ENCODE results near the gene ELMO1.
A peak's percentile ranks its signal among the peaks of the same experiment; 100 is the strongest.

ELMO1 gene

GRCh38 chr7:37056234-37056912 is 392.3 kb downstream of the ELMO1 start:
- no peak overlapping the region for H3K56ac ChIP-seq (ENCODE audit: low read length)
- H3K36me3 ChIP-seq (ENCODE audit: control insufficient read depth, insufficient read depth, low read length): no peaks in the 10 kb centered on the region
- H3K4ac ChIP-seq (ENCODE audit: low read depth, low read length): no peak overlapping the region
- DNase-seq: no peak
- H2AK5ac ChIP-seq (ENCODE audit: low read length): no peak overlapping the region
- H4K5ac ChIP-seq (ENCODE audit: low read length): no peak overlapping the region
- H2BK15ac ChIP-seq (replicated peaks; ENCODE audit: low read depth): no peak overlapping the region
- H3K9ac ChIP-seq (ENCODE audit: low read length): no peak overlapping the region
- no peaks in the 10 kb centered on the region for H3K79me2 ChIP-seq (ENCODE audit: control insufficient read depth, insufficient read depth, low read length)
- no peaks in the 10 kb centered on the region for H3K79me1 ChIP-seq (ENCODE audit: low read length)
- no peak overlapping the region for H4K8ac ChIP-seq (ENCODE audit: low read depth, low read length)
- H3K4me3 ChIP-seq (ENCODE audit: low read length): no peak overlapping the region
- no peak overlapping the region for H3K18ac ChIP-seq (ENCODE audit: low read length)
- H2BK5ac ChIP-seq (ENCODE audit: low read length): no peak overlapping the region
- no peak overlapping the region for H3K23ac ChIP-seq (ENCODE audit: low read length)
- no peak overlapping the region for H2BK120ac ChIP-seq (ENCODE audit: low read depth, low read length)
- no CpG with 5 or more reads among the region's 4 CpGs for WGBS (ENCODE audit: extremely low coverage, insufficient coverage, low lambda C conversion rate)
- H3K27me3 ChIP-seq (ENCODE audit: insufficient read depth, low read length, poor library complexity): no peaks in the 10 kb centered on the region
- H3K4me1 ChIP-seq (ENCODE audit: control insufficient read depth, low read depth, low read length): no peaks in the 10 kb centered on the region
- no peak overlapping the region for H3K4me2 ChIP-seq (ENCODE audit: low read length)
- no peak overlapping the region for H3K27ac ChIP-seq (ENCODE audit: low read depth, low read length)

GRCh38 chr7:37054624-37055241 is 393.9 kb downstream of the ELMO1 start:
- H2BK5ac ChIP-seq (ENCODE audit: low read length): no peak overlapping the region
- H3K27me3 ChIP-seq (ENCODE audit: insufficient read depth, low read length, poor library complexity): no peaks in the 10 kb centered on the region
- H3K4ac ChIP-seq (ENCODE audit: low read depth, low read length): no peak overlapping the region
- DNase-seq: no peak
- WGBS (ENCODE audit: extremely low coverage, insufficient coverage, low lambda C conversion rate): no CpG with 5 or more reads among the region's 2 CpGs
- H3K9ac ChIP-seq (ENCODE audit: low read length): no peak overlapping the region
- no peak overlapping the region for H4K8ac ChIP-seq (ENCODE audit: low read depth, low read length)
- H2AK5ac ChIP-seq (ENCODE audit: low read length): no peak overlapping the region
- no peak overlapping the region for H3K4me3 ChIP-seq (ENCODE audit: low read length)
- H3K4me1 ChIP-seq (ENCODE audit: control insufficient read depth, low read depth, low read length): no peaks in the 10 kb centered on the region
- H2BK120ac ChIP-seq (ENCODE audit: low read depth, low read length): no peak overlapping the region
- H3K23ac ChIP-seq (ENCODE audit: low read length): no peak overlapping the region
- no peak overlapping the region for H3K18ac ChIP-seq (ENCODE audit: low read length)
- no peaks in the 10 kb centered on the region for H3K79me1 ChIP-seq (ENCODE audit: low read length)
- H3K4me2 ChIP-seq (ENCODE audit: low read length): no peak overlapping the region
- no peaks in the 10 kb centered on the region for H3K79me2 ChIP-seq (ENCODE audit: control insufficient read depth, insufficient read depth, low read length)
- no peak overlapping the region for H4K5ac ChIP-seq (ENCODE audit: low read length)
- H2BK15ac ChIP-seq (replicated peaks; ENCODE audit: low read depth): no peak overlapping the region
- H3K56ac ChIP-seq (ENCODE audit: low read length): no peak overlapping the region
- H3K27ac ChIP-seq (ENCODE audit: low read depth, low read length): no peak overlapping the region
- no peaks in the 10 kb centered on the region for H3K36me3 ChIP-seq (ENCODE audit: control insufficient read depth, insufficient read depth, low read length)

- no peak overlapping the region for H3K27ac ChIP-seq (ENCODE audit: low read depth, low read length)
- H2BK5ac ChIP-seq (ENCODE audit: low read length): no peak overlapping the region
- WGBS (ENCODE audit: extremely low coverage, insufficient coverage, low lambda C conversion rate): no CpG with 5 or more reads among the region's 3 CpGs
- no peak overlapping the region for H4K5ac ChIP-seq (ENCODE audit: low read length)
- H4K8ac ChIP-seq (ENCODE audit: low read depth, low read length): no peak overlapping the region
- no peak overlapping the region for H3K4me2 ChIP-seq (ENCODE audit: low read length)
- no peaks in the 10 kb centered on the region for H3K79me2 ChIP-seq (ENCODE audit: control insufficient read depth, insufficient read depth, low read length)
- H2AK5ac ChIP-seq (ENCODE audit: low read length): no peak overlapping the region
- H3K23ac ChIP-seq (ENCODE audit: low read length): no peak overlapping the region
- no peaks in the 10 kb centered on the region for H3K4me1 ChIP-seq (ENCODE audit: control insufficient read depth, low read depth, low read length)
- H3K4ac ChIP-seq (ENCODE audit: low read depth, low read length): no peak overlapping the region
- H3K18ac ChIP-seq (ENCODE audit: low read length): no peak overlapping the region
- H2BK120ac ChIP-seq (ENCODE audit: low read depth, low read length): no peak overlapping the region
- no peak overlapping the region for H3K56ac ChIP-seq (ENCODE audit: low read length)
- no peaks in the 10 kb centered on the region for H3K27me3 ChIP-seq (ENCODE audit: insufficient read depth, low read length, poor library complexity)
- no peak overlapping the region for H2BK15ac ChIP-seq (replicated peaks; ENCODE audit: low read depth)
- H3K9ac ChIP-seq (ENCODE audit: low read length): no peak overlapping the region
- no peaks in the 10 kb centered on the region for H3K79me1 ChIP-seq (ENCODE audit: low read length)
- H3K36me3 ChIP-seq (ENCODE audit: control insufficient read depth, insufficient read depth, low read length): no peaks in the 10 kb centered on the region
- H3K4me3 ChIP-seq (ENCODE audit: low read length): no peak overlapping the region
- peak; percentile 87 for DNase-seq
Observed at GRCh38 chr7:37052705-37053104, 396.0 kb downstream of the ELMO1 start.

DNA sequence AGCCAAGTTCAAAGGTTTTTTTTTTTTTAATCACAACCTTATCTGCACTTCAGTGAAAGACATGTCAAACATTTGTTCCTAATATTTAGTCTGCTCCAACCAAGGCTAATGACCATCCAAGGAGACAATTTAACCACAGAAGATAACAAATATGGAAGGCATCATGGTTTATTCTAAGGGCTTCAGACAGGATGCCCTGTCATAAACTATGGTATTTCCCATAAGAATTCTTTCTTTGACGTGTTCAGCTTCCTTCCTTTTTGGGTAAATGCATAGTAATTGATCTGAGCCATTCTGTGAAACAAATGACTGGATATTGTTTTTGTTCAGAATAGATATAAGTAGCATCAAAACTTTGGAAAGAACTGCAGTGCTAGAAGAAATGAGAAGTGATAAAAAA is 397.9 kb downstream of the ELMO1 start:
- H3K79me2 ChIP-seq (ENCODE audit: control insufficient read depth, insufficient read depth, low read length): no peaks in the 10 kb centered on the region
- no peak overlapping the region for H3K9ac ChIP-seq (ENCODE audit: low read length)
- H3K27me3 ChIP-seq (ENCODE audit: insufficient read depth, low read length, poor library complexity): no peaks in the 10 kb centered on the region
- no peak overlapping the region for H4K8ac ChIP-seq (ENCODE audit: low read depth, low read length)
- no peak overlapping the region for H3K27ac ChIP-seq (ENCODE audit: low read depth, low read length)
- H3K4me3 ChIP-seq (ENCODE audit: low read length): no peak overlapping the region
- H2BK120ac ChIP-seq (ENCODE audit: low read depth, low read length): no peak overlapping the region
- no peak overlapping the region for H2AK5ac ChIP-seq (ENCODE audit: low read length)
- no peak overlapping the region for H2BK5ac ChIP-seq (ENCODE audit: low read length)
- H3K4ac ChIP-seq (ENCODE audit: low read depth, low read length): no peak overlapping the region
- H2BK15ac ChIP-seq (replicated peaks; ENCODE audit: low read depth): no peak overlapping the region
- H3K4me1 ChIP-seq (ENCODE audit: control insufficient read depth, low read depth, low read length): no peaks in the 10 kb centered on the region
- DNase-seq: no peak
- no peaks in the 10 kb centered on the region for H3K36me3 ChIP-seq (ENCODE audit: control insufficient read depth, insufficient read depth, low read length)
- no peak overlapping the region for H3K56ac ChIP-seq (ENCODE audit: low read length)
- H3K23ac ChIP-seq (ENCODE audit: low read length): no peak overlapping the region
- H3K4me2 ChIP-seq (ENCODE audit: low read length): no peak overlapping the region
- H3K18ac ChIP-seq (ENCODE audit: low read length): no peak overlapping the region
- no peak overlapping the region for H4K5ac ChIP-seq (ENCODE audit: low read length)
- no peaks in the 10 kb centered on the region for H3K79me1 ChIP-seq (ENCODE audit: low read length)
- no CpG with 5 or more reads among the region's 1 CpG for WGBS (ENCODE audit: extremely low coverage, insufficient coverage, low lambda C conversion rate)

DNA sequence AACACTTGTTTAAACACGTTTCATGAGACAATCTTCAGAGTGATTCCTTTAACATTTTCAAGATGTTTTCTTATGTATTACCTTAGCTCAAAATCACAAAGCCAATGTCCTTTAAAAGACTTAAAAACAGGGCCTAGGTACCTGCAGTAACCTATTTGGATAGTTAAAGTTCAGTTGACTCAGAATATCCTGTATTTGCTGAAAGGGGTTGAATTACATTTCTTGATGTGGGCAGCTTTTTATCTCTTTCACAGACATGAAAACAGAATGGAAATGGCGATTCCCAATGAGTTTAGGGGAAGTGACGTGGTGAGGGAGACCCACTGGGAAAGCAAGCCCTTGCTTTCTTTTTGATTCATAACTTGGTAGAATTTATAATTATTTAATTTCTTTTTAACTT is 400.0 kb downstream of the ELMO1 start:
- no CpG with 5 or more reads among the region's 3 CpGs for WGBS (ENCODE audit: extremely low coverage, insufficient coverage, low lambda C conversion rate)
- no peak overlapping the region for H2BK120ac ChIP-seq (ENCODE audit: low read depth, low read length)

DNA sequence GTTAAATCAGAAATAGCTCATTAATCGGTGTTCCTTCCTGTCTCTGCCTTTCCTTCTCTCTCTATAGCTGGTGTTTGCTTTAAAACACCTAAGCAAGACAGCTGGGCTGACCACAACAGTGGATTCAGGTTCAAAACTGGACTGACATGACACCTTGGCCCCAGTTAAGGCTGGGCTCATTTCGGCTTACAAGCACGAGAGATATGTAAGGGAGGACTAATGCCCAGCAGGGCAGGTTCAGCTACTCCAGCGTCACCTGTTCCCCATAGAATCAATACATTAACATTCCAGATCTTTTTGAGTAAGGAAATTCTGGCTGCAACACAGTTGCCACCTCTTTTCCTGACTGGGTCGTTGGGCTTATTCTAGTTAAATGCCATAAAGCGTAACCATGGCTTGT is 401.4 kb downstream of the ELMO1 start:
- Histone ChIP-seq H3K27ac (ENCODE audit: low read depth, low read length) (no peak overlapping the region), H3K23ac (ENCODE audit: low read length) (no peak overlapping the region), H2AK5ac (ENCODE audit: low read length) (no peak overlapping the region), H2BK120ac (ENCODE audit: low read depth, low read length) (no peak overlapping the region), H2BK15ac (replicated peaks; ENCODE audit: low read depth) (no peak overlapping the region), H3K79me1 (ENCODE audit: low read length) (no peaks in the 10 kb centered on the region), H4K5ac (ENCODE audit: low read length) (no peak overlapping the region), H3K4me1 (ENCODE audit: control insufficient read depth, low read depth, low read length) (no peaks in the 10 kb centered on the region), H3K27me3 (ENCODE audit: insufficient read depth, low read length, poor library complexity) (no peaks in the 10 kb centered on the region), H3K18ac (ENCODE audit: low read length) (no peak overlapping the region), H3K36me3 (ENCODE audit: control insufficient read depth, insufficient read depth, low read length) (no peaks in the 10 kb centered on the region), H3K79me2 (ENCODE audit: control insufficient read depth, insufficient read depth, low read length) (no peaks in the 10 kb centered on the region), H3K9ac (ENCODE audit: low read length) (no peak overlapping the region), H3K4ac (ENCODE audit: low read depth, low read length) (no peak overlapping the region), H3K56ac (ENCODE audit: low read length) (no peak overlapping the region), H4K8ac (ENCODE audit: low read depth, low read length) (no peak overlapping the region), H3K4me3 (ENCODE audit: low read length) (no peak overlapping the region), H2BK5ac (ENCODE audit: low read length) (no peak overlapping the region), H3K4me2 (ENCODE audit: low read length) (no peak overlapping the region)
- DNase-seq: no peak
- WGBS (ENCODE audit: extremely low coverage, insufficient coverage, low lambda C conversion rate): no CpG with 5 or more reads among the region's 6 CpGs

More for the DNA sequence above, 400.0 kb downstream of the ELMO1 start:
- no peak overlapping the region for H2AK5ac ChIP-seq (ENCODE audit: low read length)
- H3K36me3 ChIP-seq (ENCODE audit: control insufficient read depth, insufficient read depth, low read length): no peaks in the 10 kb centered on the region
- H3K79me1 ChIP-seq (ENCODE audit: low read length): no peaks in the 10 kb centered on the region
- no peaks in the 10 kb centered on the region for H3K27me3 ChIP-seq (ENCODE audit: insufficient read depth, low read length, poor library complexity)
- no peak overlapping the region for H4K5ac ChIP-seq (ENCODE audit: low read length)
- no peak overlapping the region for H4K8ac ChIP-seq (ENCODE audit: low read depth, low read length)
- H3K56ac ChIP-seq (ENCODE audit: low read length): no peak overlapping the region
- no peak overlapping the region for H3K4ac ChIP-seq (ENCODE audit: low read depth, low read length)
- no peak overlapping the region for H3K18ac ChIP-seq (ENCODE audit: low read length)
- no peak overlapping the region for H3K4me3 ChIP-seq (ENCODE audit: low read length)
- H2BK15ac ChIP-seq (replicated peaks; ENCODE audit: low read depth): no peak overlapping the region
- H3K23ac ChIP-seq (ENCODE audit: low read length): no peak overlapping the region
- no peak overlapping the region for H2BK5ac ChIP-seq (ENCODE audit: low read length)
- H3K9ac ChIP-seq (ENCODE audit: low read length): no peak overlapping the region
- H3K27ac ChIP-seq (ENCODE audit: low read depth, low read length): no peak overlapping the region
- no peaks in the 10 kb centered on the region for H3K79me2 ChIP-seq (ENCODE audit: control insufficient read depth, insufficient read depth, low read length)
- H3K4me2 ChIP-seq (ENCODE audit: low read length): no peak overlapping the region
- H3K4me1 ChIP-seq (ENCODE audit: control insufficient read depth, low read depth, low read length): no peaks in the 10 kb centered on the region
- DNase-seq: no peak
